Neural progenitor cell (in vitro differentiated cells): Measurements from ENCODE around the gene DEGS1.

Source experiments
- EZH2 ChIP-seq: fragments of 200-600 bp; sonication (generic); IDR thresholded peaks from 2 replicates; pipeline ENCODE4 v1.6.1; 2017; ENCODE audit warnings: antibody characterized with exemption, mild to moderate bottlenecking, moderate library complexity
- EZH2phosphoT487 ChIP-seq: fragments of 200-600 bp; sonication (generic); IDR thresholded peaks from 2 replicates; pipeline ENCODE4 v1.6.1; 2017; ENCODE audit warnings: antibody characterized with exemption
- TF ChIP-seq, protein P1 (sequence below): fragments of 200-600 bp; sonication (generic); IDR thresholded peaks from 2 replicates; pipeline ENCODE4 v1.5.1; 2017; ENCODE audit warnings: antibody characterized with exemption, mild to moderate bottlenecking

- TF ChIP-seq, protein P1, sequence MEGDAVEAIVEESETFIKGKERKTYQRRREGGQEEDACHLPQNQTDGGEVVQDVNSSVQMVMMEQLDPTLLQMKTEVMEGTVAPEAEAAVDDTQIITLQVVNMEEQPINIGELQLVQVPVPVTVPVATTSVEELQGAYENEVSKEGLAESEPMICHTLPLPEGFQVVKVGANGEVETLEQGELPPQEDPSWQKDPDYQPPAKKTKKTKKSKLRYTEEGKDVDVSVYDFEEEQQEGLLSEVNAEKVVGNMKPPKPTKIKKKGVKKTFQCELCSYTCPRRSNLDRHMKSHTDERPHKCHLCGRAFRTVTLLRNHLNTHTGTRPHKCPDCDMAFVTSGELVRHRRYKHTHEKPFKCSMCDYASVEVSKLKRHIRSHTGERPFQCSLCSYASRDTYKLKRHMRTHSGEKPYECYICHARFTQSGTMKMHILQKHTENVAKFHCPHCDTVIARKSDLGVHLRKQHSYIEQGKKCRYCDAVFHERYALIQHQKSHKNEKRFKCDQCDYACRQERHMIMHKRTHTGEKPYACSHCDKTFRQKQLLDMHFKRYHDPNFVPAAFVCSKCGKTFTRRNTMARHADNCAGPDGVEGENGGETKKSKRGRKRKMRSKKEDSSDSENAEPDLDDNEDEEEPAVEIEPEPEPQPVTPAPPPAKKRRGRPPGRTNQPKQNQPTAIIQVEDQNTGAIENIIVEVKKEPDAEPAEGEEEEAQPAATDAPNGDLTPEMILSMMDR: no peak
- TF ChIP-seq EZH2phosphoT487 (no peak), EZH2 (no peak)
Measured at GRCh38 chr1:224188286-224188685, 5.2 kb downstream of the DEGS1 start.
